NCI-H2196 (cell line): ENCODE data around the gene FHIT.
A peak's percentile ranks its signal among the peaks of the same experiment; 100 is the strongest.
"Not testable (repeated sequence)": the region's sequence is repeated elsewhere in the genome, so short reads cannot be mapped to it uniquely, and the experiment has no call there.

Experiments used
- DNase-seq: peaks from one replicate; lab custom pipeline; 2025; ENCODE audit not compliant: unreplicated experiment; lab: John Stamatoyannopoulos, UW

The FHIT gene

DNA sequence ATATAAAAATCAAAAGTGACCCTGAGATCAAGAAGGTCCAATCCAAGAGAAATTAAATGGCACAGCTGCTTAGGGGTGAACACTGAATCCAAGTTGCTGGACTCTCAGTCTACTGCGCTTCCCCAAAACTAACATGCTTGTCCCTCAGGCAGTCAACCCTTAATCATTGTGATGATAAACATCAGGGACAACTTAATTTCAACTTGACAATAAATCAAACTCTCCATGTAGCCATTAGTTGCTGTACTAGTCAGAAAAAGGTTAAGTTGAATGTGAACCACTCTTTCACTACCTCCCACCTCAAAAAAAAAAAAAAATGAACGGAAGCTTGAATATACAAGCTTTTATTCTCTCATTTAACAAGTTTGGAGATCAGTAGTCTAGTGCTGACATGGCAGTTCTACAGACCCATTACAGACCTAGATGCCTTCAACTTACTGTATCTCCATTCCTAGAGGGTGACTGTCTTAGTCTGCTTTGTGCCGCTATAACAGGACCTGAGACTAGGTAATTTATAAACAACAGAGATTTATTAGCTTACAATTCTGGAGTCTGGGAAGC lies 185.7 kb downstream of the FHIT start:
- DNase-seq, result no peak

DNA sequence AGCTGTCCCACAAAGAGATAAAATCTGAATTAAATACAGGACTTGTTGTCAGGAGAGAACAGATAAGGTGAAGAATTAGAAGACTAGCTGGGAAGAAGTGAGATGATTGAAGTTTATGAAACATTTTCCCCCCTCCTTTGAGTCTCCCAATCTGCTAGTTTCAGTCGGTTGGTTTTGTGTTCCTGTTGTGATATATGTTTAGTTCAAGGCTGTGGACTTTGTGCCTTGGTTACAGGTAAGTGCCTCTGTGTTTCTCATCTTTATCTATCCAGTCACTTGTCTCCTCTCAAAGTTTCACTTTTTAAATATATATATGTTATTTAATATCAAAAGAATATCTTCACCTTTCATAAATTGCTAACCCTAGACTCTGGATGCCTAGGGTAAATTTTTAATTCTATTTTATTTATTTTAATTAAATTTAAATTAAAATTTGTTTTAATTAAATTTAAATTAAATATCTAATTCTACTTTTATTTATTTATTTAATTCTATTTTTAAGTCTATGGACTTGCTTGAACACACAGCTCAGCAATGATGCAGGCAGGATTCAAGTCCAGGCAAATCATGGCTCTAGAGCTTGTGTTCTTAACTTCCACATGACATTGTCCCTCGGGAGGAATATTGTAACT lies 190.0 kb downstream of the FHIT start:
- no peak for DNase-seq

DNA sequence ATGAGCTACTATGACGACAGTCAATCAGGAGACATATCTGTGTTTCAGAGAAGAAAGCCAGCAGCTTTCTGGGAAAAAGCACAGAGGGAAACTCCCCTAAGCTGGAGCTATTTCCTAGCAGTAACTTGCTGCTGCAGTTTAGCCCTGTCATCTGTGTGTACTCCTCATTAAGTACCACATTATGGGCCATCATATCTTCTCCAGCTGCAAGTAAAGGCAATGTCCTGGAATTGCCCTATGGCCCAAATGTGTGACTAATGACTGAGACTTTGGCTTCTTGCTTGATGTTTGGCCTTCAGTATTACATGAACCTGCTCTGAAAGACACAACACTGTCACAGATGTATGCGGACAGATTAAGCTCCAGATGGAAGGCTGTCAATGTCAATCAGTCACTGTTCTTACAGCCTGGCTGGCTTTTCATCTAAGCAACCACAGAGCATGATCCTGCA lies 190.8 kb downstream of the FHIT start:
- no peak for DNase-seq

DNA sequence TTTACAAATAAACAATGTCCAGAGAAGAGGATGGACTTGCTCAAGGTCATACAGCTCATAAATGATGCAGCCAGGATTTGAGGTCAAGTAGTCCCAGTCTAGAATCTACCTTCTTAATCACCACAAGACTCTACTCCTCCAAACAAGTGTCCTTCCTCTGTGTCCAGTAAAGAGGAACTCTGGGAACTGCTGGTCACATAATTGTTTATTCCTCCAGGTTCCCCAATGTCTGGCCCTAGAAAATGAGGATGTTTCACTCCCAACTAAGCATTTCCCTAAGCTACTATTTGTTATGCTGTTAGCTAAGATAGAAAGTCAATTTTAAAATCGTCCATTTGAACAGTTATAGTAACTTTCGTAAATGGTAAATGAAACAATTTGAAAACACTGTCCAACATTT lies 192.4 kb downstream of the FHIT start:
- no peak for DNase-seq

DNA sequence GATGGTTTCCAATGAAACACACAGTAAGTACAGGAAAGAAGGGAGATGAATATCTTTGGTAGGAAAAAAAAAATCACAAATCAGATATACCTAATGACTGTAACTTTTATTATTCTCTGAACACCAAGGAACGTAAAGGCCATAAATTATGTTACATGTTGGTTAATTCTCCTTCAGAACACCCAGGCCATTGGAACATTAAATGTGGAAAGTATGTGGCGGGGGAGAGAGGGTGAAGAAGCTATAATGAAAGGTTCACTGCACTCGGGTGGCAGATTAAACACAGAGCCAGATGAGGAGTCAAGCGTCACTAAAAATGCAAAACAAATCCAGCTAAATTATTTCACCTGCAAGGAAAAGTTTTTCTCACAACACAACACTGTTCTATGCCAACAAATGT lies 193.8 kb downstream of the FHIT start:
- no peak for DNase-seq

DNA sequence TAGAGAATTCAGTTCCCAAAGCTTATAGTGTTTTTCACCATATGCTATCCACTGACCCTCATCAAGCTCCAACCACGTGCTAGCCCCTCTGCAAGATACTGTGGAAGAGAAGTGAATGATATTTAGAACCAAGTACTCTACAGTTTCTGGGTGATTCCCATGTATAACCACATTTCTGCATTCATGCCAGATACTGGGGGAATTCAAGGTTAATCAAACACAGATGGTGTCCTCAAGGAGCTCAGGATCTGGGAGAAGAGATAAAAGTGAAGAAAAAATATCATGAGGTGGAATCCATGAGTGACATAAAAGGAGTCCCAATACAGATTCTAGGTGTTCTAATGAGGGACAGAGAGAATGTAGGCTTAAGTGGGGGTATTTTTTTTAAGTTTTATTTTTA lies 195.8 kb downstream of the FHIT start:
- DNase-seq, result no peak

DNA sequence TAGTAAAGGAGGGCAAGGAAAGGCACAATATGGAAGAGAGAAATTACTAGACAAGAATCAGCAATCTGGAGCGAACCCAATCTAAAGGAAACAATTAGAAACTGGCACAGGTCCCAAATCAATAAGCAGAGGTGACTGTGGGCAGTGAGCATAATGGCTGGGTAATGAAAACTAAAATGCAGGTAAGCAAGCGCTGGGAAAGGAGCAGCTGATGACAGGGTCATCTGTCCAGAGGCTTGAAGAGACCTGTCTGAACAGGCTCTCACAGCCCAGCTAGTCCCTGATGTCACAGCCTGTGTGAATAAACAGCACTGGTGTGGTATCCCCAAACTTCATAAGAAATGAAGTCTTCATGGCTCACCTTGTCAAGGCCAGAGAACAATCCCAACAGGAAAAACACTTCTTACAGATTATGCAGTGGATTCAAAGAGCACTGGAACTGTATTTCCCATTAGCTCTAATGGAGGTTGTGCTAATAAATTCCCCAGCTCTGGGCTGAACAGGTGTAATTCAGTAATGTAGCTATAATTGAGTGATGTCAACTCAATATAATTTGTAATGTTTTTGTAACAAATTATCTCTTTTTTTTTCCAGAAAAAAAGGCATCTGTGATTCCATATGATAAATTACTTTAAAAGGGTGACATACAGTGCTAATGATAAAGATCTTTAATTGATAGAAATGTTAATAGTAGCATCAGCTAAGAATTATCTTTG lies 197.3 kb downstream of the FHIT start:
- DNase-seq, result peak; percentile 20

DNA sequence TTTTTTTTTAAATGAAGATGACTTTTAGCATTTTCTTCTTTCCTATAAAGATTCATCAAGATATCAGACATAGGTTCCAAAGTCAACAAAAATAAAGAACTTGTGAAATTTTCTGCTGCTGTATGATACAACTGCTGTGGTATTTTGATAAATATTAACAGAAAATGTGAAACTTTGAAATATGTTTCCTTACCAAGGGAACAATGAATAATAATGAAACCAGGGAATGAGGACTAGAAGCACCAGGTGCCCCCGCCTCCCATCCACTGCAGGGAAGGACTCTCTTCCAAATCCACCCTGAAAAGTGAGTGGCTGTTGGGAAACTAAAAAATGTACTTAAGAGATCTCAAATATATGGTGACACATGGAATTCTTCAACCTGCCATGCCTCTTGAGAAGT lies 198.4 kb downstream of the FHIT start:
- DNase-seq, result no peak

DNA sequence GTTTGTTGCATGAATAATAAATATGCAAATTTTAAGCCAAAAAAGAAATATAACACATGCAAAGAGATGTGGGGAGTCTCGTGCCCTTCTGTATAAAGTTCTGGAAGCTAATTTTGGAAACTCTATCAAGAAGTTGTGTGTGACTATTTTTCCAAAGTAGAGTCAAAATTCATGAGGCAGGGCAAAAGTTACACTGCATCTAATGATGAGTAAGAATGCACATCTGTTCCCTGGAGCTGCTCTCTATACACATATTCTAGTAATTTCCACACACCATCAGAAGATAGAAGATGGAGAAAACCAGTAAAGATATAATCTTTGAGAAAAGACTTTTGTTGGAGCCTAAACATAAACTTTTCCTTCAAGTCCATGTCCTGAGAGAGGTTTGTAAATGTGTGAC lies 199.6 kb downstream of the FHIT start:
- no peak for DNase-seq

DNA sequence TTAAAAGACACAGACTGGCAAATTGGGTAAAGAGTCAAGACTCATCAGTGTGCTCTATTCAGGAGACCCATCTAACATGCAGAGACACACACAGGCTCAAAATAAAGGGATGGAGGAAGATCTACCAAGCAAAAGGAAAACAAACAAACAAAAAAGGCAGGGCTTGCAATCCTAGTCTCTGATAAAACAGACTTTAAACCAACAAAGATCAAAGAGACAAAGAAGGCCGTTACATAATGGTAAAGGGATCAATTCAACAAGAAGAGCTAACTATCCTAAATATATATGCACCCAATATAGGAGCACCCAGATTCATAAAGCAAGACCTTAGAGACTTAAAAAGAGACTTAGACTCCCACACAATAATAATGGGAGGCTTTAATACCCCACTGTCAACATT lies 206.1 kb downstream of the FHIT start:
- DNase-seq, result not testable (repeated sequence)

DNA sequence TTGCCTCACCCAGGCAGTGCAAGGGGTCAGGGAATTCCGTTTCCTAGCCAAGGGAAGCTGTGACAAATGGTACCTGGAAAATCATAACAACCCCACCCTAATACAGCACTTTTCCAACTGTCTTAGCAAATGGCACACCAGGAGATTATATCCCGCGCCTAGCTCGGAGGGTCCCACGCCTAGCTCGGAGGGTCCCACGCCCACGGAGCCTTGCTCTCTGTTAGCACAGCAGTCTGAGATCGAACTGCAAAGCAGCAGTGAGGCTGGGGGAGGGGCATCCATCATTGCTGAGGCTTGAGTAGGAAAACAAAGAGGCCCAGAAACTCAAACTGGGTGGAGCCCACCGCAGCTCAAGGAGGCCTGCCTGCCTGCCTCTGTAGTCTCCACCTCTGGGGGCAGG lies 208.1 kb downstream of the FHIT start:
- DNase-seq, result no peak

DNA sequence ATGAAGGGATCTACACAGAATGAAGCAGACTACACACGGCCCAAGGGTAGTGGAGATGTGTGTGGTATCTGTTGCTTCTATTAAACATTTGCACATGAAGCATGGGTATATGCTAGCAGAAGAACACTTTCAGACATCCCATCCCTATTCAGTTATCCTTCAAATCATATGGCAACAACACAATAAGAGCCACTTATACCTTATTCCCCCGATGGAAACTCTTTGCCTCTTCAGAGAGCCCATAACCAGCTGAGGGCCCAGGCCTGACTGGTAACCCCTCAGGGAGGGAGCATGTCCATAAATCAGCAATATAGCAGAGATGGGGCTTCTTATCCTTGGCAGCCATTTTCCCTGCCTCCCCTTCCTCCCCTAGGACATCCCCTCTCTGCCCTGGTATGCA lies 210.6 kb downstream of the FHIT start:
- no peak for DNase-seq

DNA sequence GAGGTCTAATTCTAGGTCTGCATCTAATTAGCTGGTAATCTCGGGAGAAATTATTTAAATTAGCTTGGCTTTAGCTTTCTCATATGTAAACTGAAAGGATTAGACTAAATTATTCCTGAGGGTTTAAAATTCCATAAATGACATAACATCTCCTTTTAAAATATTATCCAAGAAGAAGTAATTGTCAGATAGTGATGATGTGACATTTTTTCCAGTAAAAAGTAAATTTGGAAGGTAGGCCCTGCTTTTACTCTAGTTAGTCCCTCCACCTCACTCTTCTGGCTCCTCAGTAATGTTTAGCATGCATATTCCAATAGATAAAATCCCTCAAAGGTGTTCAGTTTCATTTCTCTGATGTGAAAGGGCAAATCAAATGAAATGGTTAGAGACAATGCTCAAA lies 215.7 kb downstream of the FHIT start:
- no peak for DNase-seq

DNA sequence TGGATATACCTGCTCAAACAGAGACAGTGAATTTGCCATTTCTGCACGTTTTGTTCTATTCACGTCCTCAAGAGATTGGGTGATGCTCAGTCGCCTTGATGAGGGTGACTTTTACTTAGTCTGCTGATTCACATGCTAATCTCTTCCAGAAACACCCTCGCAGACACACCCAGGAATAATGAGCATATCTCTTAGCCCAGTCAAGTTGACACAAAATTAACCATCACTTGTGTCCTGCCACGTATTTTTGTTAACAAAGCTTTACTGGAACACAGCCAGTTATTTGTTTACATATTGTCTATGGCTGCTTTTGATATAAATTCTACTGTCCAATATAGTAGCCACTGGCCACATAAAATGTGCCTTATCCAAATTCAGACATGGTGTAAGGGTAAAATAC lies 218.3 kb downstream of the FHIT start:
- DNase-seq, result no peak

DNA sequence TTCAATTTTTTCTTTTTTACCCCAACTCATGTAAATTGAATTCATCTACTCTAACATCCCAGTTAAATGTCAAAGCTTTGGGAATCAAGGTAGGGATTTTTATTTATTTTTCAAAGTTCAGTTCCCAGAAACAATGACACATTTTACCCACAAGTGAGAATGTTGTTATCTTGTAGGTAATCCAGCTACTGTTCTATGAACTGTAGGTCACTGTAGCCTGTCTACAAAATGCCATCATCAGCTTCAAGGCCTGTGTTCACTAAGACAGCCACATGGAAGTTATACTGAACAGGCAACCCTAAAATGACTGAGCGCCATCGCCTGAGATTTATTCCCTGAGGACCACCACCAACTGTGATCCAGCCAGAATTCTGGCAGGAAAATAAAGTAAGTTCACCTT lies 219.7 kb downstream of the FHIT start:
- DNase-seq, result no peak

DNA sequence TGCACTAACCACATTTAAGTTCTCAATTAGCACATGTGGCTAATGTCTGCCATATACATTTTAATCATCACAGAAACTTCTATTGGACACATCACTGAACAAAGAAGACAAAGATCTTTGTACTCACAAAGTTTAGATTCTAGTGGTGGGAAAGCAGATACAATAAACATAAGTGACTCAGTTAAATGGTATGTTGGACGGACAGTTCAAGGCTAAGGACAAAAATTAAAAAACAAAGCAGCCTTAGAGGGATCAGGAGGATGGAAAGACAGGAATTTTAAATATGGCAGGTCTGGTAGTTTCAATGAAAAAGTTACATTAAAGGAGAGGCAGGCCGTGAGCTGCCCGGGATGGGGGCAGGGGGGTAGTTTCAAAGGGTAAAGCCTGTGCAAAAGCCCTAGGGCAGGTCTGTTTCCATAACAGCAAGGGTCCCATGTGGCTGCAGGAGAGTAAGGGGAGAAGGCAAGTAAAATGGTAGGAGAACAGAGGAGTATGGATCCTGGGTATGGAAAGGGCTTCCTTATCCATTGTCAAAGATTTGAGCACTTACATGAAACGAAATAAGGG lies 220.7 kb downstream of the FHIT start:
- no peak for DNase-seq

DNA sequence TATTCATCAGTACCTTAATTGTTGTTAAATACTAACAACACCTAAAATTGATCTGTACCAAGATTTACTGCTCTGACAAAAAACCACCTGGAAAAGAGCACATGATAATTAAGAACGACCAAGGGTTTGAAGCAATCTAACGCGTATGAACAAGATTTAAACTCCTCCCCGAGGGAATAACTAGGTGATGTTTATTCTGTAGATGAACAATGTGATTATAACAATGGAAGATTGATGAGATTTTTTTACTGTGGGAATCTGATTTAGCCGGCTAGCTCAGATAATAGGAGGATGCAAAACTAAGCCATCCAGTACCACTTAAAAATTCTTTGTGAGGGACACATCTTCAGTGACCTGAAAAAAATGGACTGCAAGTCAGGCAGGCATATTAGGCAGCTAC lies 222.1 kb downstream of the FHIT start:
- no peak for DNase-seq

DNA sequence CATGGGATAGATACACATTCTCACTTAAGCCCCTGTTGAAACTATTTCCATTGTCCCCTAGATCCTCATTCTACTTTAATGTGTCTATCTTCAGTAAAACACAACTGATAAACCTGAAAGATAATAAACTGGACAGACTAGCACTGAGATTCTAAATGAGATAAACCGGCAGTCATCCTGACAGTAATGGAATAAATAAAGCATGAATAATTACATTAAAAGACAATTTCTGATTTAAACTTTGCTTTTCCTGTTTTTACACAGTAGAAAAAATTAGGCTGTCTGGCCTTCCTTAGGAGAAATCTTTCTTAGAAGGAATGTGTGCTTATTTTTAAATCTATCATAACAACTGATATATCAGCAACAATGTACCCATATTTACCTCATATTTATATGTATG lies 232.4 kb downstream of the FHIT start:
- no peak for DNase-seq

DNA sequence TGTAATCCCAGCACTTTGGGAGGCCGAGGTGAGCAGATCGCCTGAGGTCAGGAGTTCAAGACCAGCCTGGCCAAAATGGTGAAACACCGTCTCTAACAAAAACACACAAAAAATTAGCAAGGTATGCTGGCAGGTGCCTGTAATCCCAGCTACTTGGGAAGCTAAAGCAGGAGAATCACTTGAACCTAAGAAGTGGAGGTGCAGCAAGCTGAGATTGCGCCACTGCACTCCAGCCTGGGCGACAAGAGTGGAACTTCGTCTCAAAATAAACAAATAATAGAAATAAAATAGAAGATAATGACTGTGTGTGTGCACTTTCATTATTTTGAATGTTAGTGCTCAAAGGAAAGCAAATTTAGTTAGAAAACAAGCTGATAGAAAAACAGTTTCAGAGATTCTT lies 234.2 kb downstream of the FHIT start:
- DNase-seq, result not testable (repeated sequence)

DNA sequence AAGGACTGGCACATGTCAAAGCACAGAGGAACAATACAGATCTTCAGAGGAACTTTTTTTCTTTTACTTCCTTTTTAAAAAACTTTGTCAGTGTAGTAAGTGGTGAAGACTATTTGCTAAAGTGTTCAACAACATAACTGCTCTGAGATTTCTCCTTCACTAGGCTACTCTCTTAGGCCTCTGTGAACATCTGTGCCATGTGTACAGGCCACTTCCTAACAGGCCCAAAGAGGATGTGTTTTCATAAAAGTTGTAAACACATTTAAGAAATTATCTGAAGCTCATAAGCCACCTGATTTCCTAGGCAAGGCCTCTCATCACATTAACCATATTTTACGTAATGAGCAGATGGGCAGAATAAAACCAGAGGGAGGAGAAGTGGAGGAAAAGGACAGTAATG lies 235.4 kb downstream of the FHIT start:
- DNase-seq, result no peak

DNA sequence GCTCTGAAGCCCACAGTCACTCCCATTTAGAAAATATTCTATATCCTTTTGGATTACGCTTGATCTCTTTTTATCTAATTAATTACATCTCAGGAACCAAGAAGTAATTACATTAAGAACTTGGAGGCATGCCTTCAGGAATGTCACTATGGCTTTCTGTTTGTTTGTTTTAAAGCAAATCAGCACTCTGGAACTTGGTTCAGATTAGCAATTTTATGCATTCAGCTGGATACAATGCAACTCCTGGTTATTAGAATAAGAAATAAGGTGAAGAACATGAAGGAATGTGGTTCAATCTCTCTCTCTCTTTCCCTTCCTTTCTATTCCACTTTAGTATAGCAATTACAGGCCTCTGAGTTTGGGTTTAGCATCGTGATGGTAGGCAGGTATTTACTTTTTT lies 235.8 kb downstream of the FHIT start:
- no peak for DNase-seq

DNA sequence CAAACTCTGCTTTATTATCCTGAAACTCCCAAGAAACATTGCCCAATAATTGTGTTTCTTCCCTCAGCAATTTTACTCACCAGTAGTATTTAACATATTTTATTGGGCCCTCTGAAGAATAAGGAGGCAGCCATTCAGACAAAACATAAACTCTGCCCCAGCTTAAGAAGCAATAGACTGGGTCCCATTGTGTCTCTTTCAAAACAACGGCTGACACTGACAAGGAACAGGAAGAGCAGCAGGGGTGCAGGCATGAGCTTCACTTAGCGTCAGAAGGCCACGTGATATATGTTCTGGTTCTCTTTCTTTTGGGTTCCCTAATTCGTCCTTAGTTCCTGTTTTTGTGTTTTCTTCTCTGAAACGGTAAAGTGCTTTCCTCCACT lies 242.3 kb downstream of the FHIT start:
- no peak for DNase-seq
